ENCODE results near the gene SWAP70.

Gene SWAP70

DNA sequence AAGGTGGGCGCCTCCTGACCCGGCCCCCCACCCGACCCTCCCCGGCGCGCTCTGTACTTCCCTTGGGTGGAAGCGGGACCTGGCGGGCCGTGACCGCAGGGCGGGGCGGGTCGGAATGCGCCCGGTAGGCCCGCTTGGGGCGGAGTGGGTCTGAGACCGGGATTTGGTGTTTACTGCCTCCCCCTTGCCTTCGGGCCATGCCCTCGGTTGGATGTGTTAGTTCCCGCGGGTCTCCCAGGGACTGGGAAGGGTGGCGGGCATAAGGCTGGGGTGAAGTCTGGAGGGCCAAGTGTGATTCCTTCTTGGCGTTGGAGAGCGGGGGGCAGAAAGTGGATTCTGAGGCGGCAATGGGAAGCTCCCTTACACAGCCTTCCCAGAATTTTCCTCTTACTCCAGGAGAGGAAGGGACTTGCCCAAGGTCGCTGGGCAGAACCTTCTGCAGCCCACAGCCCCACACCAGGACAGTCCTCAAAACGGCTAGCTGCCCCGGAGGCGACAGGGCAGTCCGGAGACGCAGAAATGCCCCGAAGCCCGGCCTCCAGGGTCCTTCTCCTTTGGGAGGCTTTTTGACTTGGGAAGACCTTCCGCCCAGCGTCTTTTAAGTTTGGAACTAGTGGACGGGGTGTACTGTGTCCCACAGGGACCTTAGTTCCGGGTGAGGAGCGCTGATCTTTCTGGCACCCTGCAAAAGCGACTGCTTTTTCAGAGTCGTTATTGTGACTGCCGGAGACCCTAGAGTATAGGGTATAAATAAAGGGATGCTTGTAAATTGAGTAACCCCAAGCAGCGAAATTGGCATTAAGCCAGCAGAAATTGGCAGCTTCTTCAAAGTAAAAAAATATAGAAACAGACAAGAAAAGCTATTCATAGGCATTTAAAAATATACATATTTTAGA is 647 bp downstream of the SWAP70 start:
- peak overlapping the region; percentile 90 for H3K4me3 ChIP-seq (ENCODE audit: low read depth, low read length)
- TF ChIP-seq, protein P1, sequence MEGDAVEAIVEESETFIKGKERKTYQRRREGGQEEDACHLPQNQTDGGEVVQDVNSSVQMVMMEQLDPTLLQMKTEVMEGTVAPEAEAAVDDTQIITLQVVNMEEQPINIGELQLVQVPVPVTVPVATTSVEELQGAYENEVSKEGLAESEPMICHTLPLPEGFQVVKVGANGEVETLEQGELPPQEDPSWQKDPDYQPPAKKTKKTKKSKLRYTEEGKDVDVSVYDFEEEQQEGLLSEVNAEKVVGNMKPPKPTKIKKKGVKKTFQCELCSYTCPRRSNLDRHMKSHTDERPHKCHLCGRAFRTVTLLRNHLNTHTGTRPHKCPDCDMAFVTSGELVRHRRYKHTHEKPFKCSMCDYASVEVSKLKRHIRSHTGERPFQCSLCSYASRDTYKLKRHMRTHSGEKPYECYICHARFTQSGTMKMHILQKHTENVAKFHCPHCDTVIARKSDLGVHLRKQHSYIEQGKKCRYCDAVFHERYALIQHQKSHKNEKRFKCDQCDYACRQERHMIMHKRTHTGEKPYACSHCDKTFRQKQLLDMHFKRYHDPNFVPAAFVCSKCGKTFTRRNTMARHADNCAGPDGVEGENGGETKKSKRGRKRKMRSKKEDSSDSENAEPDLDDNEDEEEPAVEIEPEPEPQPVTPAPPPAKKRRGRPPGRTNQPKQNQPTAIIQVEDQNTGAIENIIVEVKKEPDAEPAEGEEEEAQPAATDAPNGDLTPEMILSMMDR (conservative IDR thresholded peaks at IDR 0.05; ENCODE audit: low read depth, low read length): no peak
- peak; percentile 72 for DNase-seq (ENCODE audit: low read depth)

DNA sequence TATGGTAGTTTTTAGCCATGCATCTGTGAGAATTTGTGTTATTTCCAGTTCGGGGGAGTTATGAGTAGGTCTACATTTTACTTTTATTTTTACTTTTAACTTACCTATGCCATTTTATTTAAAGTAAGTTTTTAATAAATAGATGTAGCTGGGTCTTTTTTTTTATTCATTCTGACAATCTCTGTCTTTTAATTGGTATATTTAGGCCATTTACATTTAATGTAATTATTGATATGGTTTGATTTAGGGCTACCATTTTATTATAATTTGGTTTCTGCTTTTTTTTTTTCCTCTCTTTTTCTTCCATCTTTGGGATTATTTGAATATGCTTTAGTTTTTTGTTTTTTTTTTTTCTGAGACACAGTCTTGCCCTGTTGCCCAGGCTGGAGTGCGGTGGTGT is 1.9 kb downstream of the SWAP70 start:
- TF ChIP-seq, protein P1 (conservative IDR thresholded peaks at IDR 0.05; ENCODE audit: low read depth, low read length): no peak
- no peak for DNase-seq (ENCODE audit: low read depth)
- H3K4me3 ChIP-seq (ENCODE audit: low read depth, low read length): peak overlapping the region; percentile 90

DNA sequence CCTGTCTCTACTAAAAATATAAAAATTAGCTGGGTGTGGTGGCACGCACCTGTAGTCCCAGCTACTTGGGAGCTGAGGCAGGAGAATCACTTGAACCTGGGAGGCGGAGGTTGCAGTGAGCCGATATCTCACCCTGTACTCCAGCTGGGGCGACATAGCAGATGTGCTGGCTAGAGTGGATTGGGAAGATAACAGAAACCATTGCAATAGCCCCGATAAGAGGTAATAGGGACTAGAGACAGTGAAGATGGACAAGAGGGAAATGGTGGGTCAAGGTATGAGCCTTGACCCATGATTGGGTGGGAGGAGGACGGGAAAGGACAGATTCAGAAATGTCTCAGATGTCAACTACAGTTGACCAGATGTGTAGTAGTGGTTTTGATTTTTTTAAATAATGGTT is 6.1 kb downstream of the SWAP70 start:
- TF ChIP-seq, protein P1 (conservative IDR thresholded peaks at IDR 0.05; ENCODE audit: low read depth, low read length): no peak
- DNase-seq (ENCODE audit: low read depth): no peak
- H3K4me3 ChIP-seq (ENCODE audit: low read depth, low read length): no peak overlapping the region

DNA sequence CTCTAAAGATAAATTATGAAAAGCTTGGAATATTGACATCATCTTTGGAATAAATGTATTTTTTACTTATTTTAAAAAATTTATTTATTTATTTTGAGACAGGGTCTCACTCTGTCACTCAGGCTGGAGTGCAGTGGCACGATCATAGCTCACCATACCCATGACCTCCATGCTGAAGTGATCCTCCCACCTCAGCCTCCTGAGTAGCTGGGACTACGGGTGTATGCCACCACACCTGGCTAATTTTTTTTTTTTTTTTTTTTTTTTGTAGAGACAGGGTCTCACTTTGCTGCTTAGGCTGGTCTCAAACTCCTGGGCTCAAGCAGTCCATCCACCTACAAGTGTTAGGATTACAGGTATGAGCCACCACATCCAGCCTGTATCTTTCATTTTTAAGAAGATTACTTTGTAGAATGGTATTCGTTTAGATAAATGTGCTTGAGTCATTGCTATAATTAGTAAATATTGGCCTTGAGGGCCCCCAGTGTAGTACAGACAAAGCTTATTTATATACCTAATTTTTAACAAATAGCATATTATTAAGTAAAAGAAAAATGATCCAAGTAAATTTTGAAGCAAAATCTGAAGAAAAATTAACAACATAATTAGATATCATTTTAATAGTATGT is 8.5 kb downstream of the SWAP70 start:
- H3K4me3 ChIP-seq (ENCODE audit: low read depth, low read length): no peak overlapping the region
- no peak for DNase-seq (ENCODE audit: low read depth)
- TF ChIP-seq, protein P1 (conservative IDR thresholded peaks at IDR 0.05; ENCODE audit: low read depth, low read length): no peak

DNA sequence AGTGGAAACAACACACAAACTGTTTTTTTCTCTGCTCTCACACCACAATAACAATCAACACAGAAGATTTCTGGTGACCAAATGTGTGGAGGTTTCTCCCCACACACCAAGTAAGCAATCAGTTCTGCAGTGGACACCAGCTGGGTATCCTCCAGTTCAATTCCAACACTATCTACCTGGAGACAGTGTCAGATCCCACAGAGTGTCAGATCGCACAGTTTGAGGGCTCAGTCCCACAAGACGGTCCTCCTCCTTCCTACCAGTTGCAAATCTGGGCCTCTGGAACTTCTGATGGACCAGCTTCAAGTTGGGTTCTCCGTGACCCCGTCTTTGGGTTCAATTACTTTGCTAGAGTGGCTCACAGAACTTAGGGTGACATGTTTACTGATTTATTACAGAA is 9.0 kb downstream of the SWAP70 start:
- H3K4me3 ChIP-seq (ENCODE audit: low read depth, low read length): no peak overlapping the region
- TF ChIP-seq, protein P1 (conservative IDR thresholded peaks at IDR 0.05; ENCODE audit: low read depth, low read length): no peak
- no peak for DNase-seq (ENCODE audit: low read depth)

DNA sequence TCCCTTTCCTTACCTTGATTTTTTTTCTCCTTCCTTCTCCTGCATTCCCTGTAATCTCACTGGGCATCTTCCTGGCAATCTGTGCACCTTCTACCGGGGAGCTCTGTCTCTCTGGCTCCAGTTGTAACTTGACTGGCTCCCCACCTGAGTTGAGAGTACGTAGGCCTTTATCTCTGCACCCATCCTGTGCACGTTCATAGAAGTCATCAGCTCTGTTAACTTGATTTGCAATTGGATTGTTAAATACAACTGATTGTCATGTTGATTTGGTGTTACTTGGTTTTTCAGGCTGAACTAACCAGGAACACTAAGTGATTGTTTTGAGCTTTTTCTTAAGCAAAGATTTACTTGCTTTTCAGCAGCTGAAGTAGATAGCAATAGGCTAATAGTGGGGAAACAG is 11.8 kb downstream of the SWAP70 start:
- no peak overlapping the region for H3K4me3 ChIP-seq (ENCODE audit: low read depth, low read length)
- DNase-seq (ENCODE audit: low read depth): no peak
- TF ChIP-seq, protein P1 (conservative IDR thresholded peaks at IDR 0.05; ENCODE audit: low read depth, low read length): no peak

Measured in choroid plexus epithelial cell (primary cell).